ENCODE measurements around the gene CORO1C. TPM values are rescaled to one million over a fixed set of nuclear protein-coding genes. Genes with fewer than 3 reads are reported as not detected.

Gene CORO1C
- total and polyA plus RNA-seq, 9 of the 15 experiments (the other 6 are each of a cell fraction or from before 2014, with no cell fraction given), result 55.2 to 280 (median 150) TPM

GRCh38 chr12:108731866-108732461, 646 bp upstream of the CORO1C start (continued):
- TF ChIP-seq ATF6 (CRISPR knock-in tag; IDR thresholded peaks at IDR 0.05) (no peak), L3MBTL2 (IDR thresholded peaks at IDR 0.05) (no peak), ZNF639 (CRISPR knock-in tag; conservative IDR thresholded peaks at IDR 0.05 in 1 of 2, IDR thresholded peaks at IDR 0.05 in 1 of 2) (no peak), NUFIP1 (IDR thresholded peaks at IDR 0.05; ENCODE audit: partially characterized antibody) (no peak), ZNF57 (CRISPR knock-in tag; IDR thresholded peaks at IDR 0.05) (no peak), RBFOX2 (IDR thresholded peaks at IDR 0.05; ENCODE audit: low read depth, low read length) (peak; percentile 59), ZEB2 (IDR thresholded peaks at IDR 0.05) (no peak), ZNF12 (CRISPR knock-in tag; IDR thresholded peaks at IDR 0.05) (no peak), MYNN (IDR thresholded peaks at IDR 0.05) (no peak), MYNN (CRISPR knock-in tag; IDR thresholded peaks at IDR 0.05) (no peak), RHOXF2B (CRISPR knock-in tag; conservative IDR thresholded peaks at IDR 0.05) (no peak), SNAPC5 (CRISPR knock-in tag; IDR thresholded peaks at IDR 0.05) (no peak), CCNT2 (IDR thresholded peaks at IDR 0.05; ENCODE audit: borderline replicate concordance, extremely low read depth, insufficient read length, low read depth, low read length) (no peak), ZBTB17 (CRISPR knock-in tag; IDR thresholded peaks at IDR 0.05) (no peak), ELF2 (CRISPR knock-in tag; IDR thresholded peaks at IDR 0.05) (no peak), SMAD2 (IDR thresholded peaks at IDR 0.05; ENCODE audit: low read depth, low read length) (no peak), EGR1 (conservative IDR thresholded peaks at IDR 0.05) (peak; percentile 51), POLR3G (IDR thresholded peaks at IDR 0.05; ENCODE audit: extremely low read depth, insufficient read length, insufficient replicate concordance) (no peak), TRIM24 (IDR thresholded peaks at IDR 0.05) (no peak), JUND (IDR thresholded peaks at IDR 0.05; ENCODE audit: borderline replicate concordance, low read depth, low read length) (0 out of 2 replicates have a peak, but pooled peaks have one; percentile 13), JUND (tag; IDR thresholded peaks at IDR 0.05; ENCODE audit: borderline replicate concordance, low read depth, low read length) (no peak; the same call in 2 of the 3 replicates), PATZ1 (CRISPR knock-in tag; IDR thresholded peaks at IDR 0.05; ENCODE audit: borderline replicate concordance) (no peak), SRF (CRISPR knock-in tag; IDR thresholded peaks at IDR 0.05) (peak in 1 of 2 experiments; percentile 81; a peak in 1 of 4 replicates)
